ENCODE data around the gene IFI44L. TPM values are rescaled to one million over a fixed set of nuclear protein-coding genes. Genes with fewer than 3 reads are reported as not detected.

Gene IFI44L
- total RNA-seq, 1 donor from 2014 or later, result 5.4 TPM

GRCh38 chr1:78664763-78665162 lies 44.5 kb downstream of the IFI44L start:
- no peak overlapping the region for H3K4me3 ChIP-seq
- no peaks in the 10 kb centered on the region for H3K4me1 ChIP-seq
- no peaks in the 10 kb centered on the region for H3K9me3 ChIP-seq (replicated peaks)
- H3K27me3 ChIP-seq (ENCODE audit: low read depth), result no peaks in the 10 kb centered on the region
- DNase-seq, result no peak
- peaks cover 33% of the 10 kb centered on the region for H3K36me3 ChIP-seq
- H3K27ac ChIP-seq (replicated peaks), result no peak overlapping the region
- intact Hi-C loops (cut with micrococcal nuclease), result no loop called here
- TF ChIP-seq CTCF (IDR thresholded peaks at IDR 0.05; ENCODE audit: borderline replicate concordance), result no peak

GRCh38 chr1:78665809-78666208 lies 45.6 kb downstream of the IFI44L start:
- Histone ChIP-seq H3K27ac (replicated peaks) (no peak overlapping the region), H3K36me3 (peaks cover 23% of the 10 kb centered on the region), H3K4me3 (no peak overlapping the region), H3K9me3 (replicated peaks) (no peaks in the 10 kb centered on the region), H3K27me3 (ENCODE audit: low read depth) (no peaks in the 10 kb centered on the region), H3K4me1 (no peaks in the 10 kb centered on the region)
- TF ChIP-seq CTCF (IDR thresholded peaks at IDR 0.05; ENCODE audit: borderline replicate concordance), result no peak
- DNase-seq, result no peak
- intact Hi-C loops (cut with micrococcal nuclease), result no loop called here

GRCh38 chr1:78667939-78668338 lies 47.7 kb downstream of the IFI44L start:
- Histone ChIP-seq H3K9me3 (replicated peaks) (no peaks in the 10 kb centered on the region), H3K4me1 (no peaks in the 10 kb centered on the region), H3K4me3 (no peak overlapping the region), H3K27me3 (ENCODE audit: low read depth) (no peaks in the 10 kb centered on the region), H3K27ac (replicated peaks) (no peak overlapping the region), H3K36me3 (peaks cover 5% of the 10 kb centered on the region)
- no peak for DNase-seq
- no peak for TF ChIP-seq CTCF (IDR thresholded peaks at IDR 0.05; ENCODE audit: borderline replicate concordance)
- intact Hi-C loops (cut with micrococcal nuclease), result no loop called here

GRCh38 chr1:78668427-78668826 lies 48.2 kb downstream of the IFI44L start:
- no peak for TF ChIP-seq CTCF (IDR thresholded peaks at IDR 0.05; ENCODE audit: borderline replicate concordance)
- Histone ChIP-seq H3K36me3 (peaks cover under 1% of the 10 kb centered on the region), H3K27me3 (ENCODE audit: low read depth) (no peaks in the 10 kb centered on the region), H3K4me3 (no peak overlapping the region), H3K9me3 (replicated peaks) (no peaks in the 10 kb centered on the region), H3K4me1 (no peaks in the 10 kb centered on the region), H3K27ac (replicated peaks) (no peak overlapping the region)
- intact Hi-C loops (cut with micrococcal nuclease), result no loop called here
- no peak for DNase-seq

GRCh38 chr1:78672428-78672827 lies 52.2 kb downstream of the IFI44L start:
- Histone ChIP-seq H3K27me3 (ENCODE audit: low read depth) (no peaks in the 10 kb centered on the region), H3K36me3 (no peaks in the 10 kb centered on the region), H3K27ac (replicated peaks) (no peak overlapping the region), H3K4me3 (no peak overlapping the region), H3K9me3 (replicated peaks) (no peaks in the 10 kb centered on the region), H3K4me1 (no peaks in the 10 kb centered on the region)
- DNase-seq, result no peak
- intact Hi-C loops (cut with micrococcal nuclease), result loop anchor here (10.0 kb wide), 1 partner anchor 528 kb away; no protein-coding TSS in a partner anchor
- no peak for TF ChIP-seq CTCF (IDR thresholded peaks at IDR 0.05; ENCODE audit: borderline replicate concordance)

- Histone ChIP-seq H3K27ac (replicated peaks) (no peak overlapping the region), H3K27me3 (ENCODE audit: low read depth) (no peaks in the 10 kb centered on the region), H3K36me3 (no peaks in the 10 kb centered on the region), H3K9me3 (replicated peaks) (no peaks in the 10 kb centered on the region), H3K4me3 (no peak overlapping the region), H3K4me1 (no peaks in the 10 kb centered on the region)
- intact Hi-C loops (cut with micrococcal nuclease), result loop anchor here (10.0 kb wide), 1 partner anchor 528 kb away; no protein-coding TSS in a partner anchor
- no peak for TF ChIP-seq CTCF (IDR thresholded peaks at IDR 0.05; ENCODE audit: borderline replicate concordance)
- no peak for DNase-seq
These were observed 52.9 kb downstream of the IFI44L start for GRCh38 chr1:78673120-78673519.

All from left ventricle myocardium inferior (tissue), 1 donor.